K562 (cell line): ENCODE results near the gene NOTCH1. TPM values are rescaled to one million over a fixed set of nuclear protein-coding genes. Genes with fewer than 3 reads are reported as not detected.

Experiments used
- HNRNPUL1 ChIP-seq: fragments of 200-400 bp; formaldehyde crosslinking; IDR thresholded peaks from 2 replicates; pipeline ENCODE4 v1.6.1; 2017; ENCODE audit warnings: low read length
- SNRNP70 ChIP-seq: fragments of 200-400 bp; formaldehyde crosslinking; optimal IDR thresholded peaks from 2 replicates; pipeline ENCODE3; 2017; ENCODE audit warnings: low read depth, low read length
- TBL1XR1 ChIP-seq, 2 experiments: IDR thresholded peaks; 2 replicates each; pipeline ENCODE4 v1.6.1; 2012; ENCODE audit warnings: improper control_type of control experiment in 2 of 2, low read length in 2 of 2, mild to moderate bottlenecking in 1 of 2
- ZFP30 ChIP-seq: fragments of 250-450 bp; sonication (Bioruptor Pico); IDR thresholded peaks from 2 replicates; pipeline ENCODE4 v1.8.0; 2022; ENCODE audit warnings: moderate library complexity, mild to moderate bottlenecking, inconsistent platforms, borderline replicate concordance
- ZKSCAN8 ChIP-seq: fragments of 200-800 bp; sonication (Bioruptor generic); IDR thresholded peaks from 2 replicates; pipeline ENCODE4 v1.6.1; 2016; ENCODE audit warnings: missing genetic modification characterization, missing compliant biosample characterization
- ZNF407 ChIP-seq: fragments of 450-650 bp; IDR thresholded peaks from 2 replicates; pipeline ENCODE4 v1.6.1; 2016; ENCODE audit warnings: low read depth
- polyA plus RNA-seq, 8 experiments: library from polyadenylated mRNA; depleted of rRNA in 4 of 8; stranded (reverse) in 5 of 8; unstranded in 3 of 8; fragments of >200 nt; fragmentation: Nextera tagmentation in 2 of 8; fragmentation: Illumina TruSeq in 1 of 8; extraction: Ambion mirVana in 2 of 8; extraction: Trizol in 1 of 8; gene quantifications; 2 replicates each; pipeline versions ENCODE4 v1.2.1 to v1.2.3, GENCODE V29; 2011 to 2014; ENCODE audit warnings: inconsistent platforms in 1 of 8, missing spikeins in 1 of 8
- total RNA-seq, 7 experiments: library from RNA; depleted of rRNA in 6 of 7; stranded (reverse); fragments of >200 nt in 6 of 7; fragmentation: Illumina TruSeq in 2 of 7; extraction: Trizol in 2 of 7; gene quantifications; 2 replicates each; pipeline versions ENCODE4 v1.2.1 to v1.2.3, GENCODE V29; 2011 to 2021; ENCODE audit warnings: low replicate concordance in 1 of 7
- TF ChIP-seq, protein P1 (sequence below): fragments of 450-650 bp; formaldehyde crosslinking; IDR thresholded peaks from 2 replicates; pipeline ENCODE4 v1.4.0; 2022; ENCODE audit warnings: missing genetic modification characterization
- TF ChIP-seq, protein P2 (sequence below): sonication (generic); formaldehyde crosslinking; IDR thresholded peaks from 2 replicates; pipeline ENCODE4 v1.8.0; 2022; ENCODE audit warnings: missing genetic modification reagents, mild to moderate bottlenecking, borderline replicate concordance

NOTCH1 gene
- total and polyA plus RNA-seq, 9 of the 15 experiments (the other 6 are each of a cell fraction or from before 2014, with no cell fraction given): 0.03 to 31.4 (median 2.3) TPM

GRCh38 chr9:136556166-136556565 is 10.3 kb upstream of the NOTCH1 start (continued):
- TF ChIP-seq ZNF407 (no peak), HNRNPUL1 (no peak), TBL1XR1 (IDR thresholded peaks at IDR 0.05; ENCODE audit: low read length in 2 of 2) (no peak), ZKSCAN8 (no peak), ZFP30 (no peak), SNRNP70 (no peak)
- TF ChIP-seq, protein P1, sequence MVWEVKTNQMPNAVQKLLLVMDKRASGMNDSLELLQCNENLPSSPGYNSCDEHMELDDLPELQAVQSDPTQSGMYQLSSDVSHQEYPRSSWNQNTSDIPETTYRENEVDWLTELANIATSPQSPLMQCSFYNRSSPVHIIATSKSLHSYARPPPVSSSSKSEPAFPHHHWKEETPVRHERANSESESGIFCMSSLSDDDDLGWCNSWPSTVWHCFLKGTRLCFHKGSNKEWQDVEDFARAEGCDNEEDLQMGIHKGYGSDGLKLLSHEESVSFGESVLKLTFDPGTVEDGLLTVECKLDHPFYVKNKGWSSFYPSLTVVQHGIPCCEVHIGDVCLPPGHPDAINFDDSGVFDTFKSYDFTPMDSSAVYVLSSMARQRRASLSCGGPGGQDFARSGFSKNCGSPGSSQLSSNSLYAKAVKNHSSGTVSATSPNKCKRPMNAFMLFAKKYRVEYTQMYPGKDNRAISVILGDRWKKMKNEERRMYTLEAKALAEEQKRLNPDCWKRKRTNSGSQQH (CRISPR knock-in tag): no peak
- TF ChIP-seq, protein P2, sequence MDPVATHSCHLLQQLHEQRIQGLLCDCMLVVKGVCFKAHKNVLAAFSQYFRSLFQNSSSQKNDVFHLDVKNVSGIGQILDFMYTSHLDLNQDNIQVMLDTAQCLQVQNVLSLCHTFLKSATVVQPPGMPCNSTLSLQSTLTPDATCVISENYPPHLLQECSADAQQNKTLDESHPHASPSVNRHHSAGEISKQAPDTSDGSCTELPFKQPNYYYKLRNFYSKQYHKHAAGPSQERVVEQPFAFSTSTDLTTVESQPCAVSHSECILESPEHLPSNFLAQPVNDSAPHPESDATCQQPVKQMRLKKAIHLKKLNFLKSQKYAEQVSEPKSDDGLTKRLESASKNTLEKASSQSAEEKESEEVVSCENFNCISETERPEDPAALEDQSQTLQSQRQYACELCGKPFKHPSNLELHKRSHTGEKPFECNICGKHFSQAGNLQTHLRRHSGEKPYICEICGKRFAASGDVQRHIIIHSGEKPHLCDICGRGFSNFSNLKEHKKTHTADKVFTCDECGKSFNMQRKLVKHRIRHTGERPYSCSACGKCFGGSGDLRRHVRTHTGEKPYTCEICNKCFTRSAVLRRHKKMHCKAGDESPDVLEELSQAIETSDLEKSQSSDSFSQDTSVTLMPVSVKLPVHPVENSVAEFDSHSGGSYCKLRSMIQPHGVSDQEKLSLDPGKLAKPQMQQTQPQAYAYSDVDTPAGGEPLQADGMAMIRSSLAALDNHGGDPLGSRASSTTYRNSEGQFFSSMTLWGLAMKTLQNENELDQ: no peak
- TF ChIP-seq, all 486 proteins: peak for 0
